DOHH2 (cell line): ENCODE measurements around the gene LENG8.

Source experiments
- EZH2phosphoT487 ChIP-seq: fragments of 200-600 bp; sonication (generic); IDR thresholded peaks from 2 replicates; pipeline ENCODE4 v1.6.1; 2017; ENCODE audit warnings: borderline replicate concordance, mild to moderate bottlenecking, antibody characterized with exemption, low read length, moderate library complexity, mixed read lengths
- TF ChIP-seq, protein P1 (sequence below): fragments of 200-600 bp; sonication (generic); IDR thresholded peaks from one replicate; pipeline ENCODE4 v1.5.1; 2014; ENCODE audit warnings: antibody characterized with exemption, mild to moderate bottlenecking, low read depth, low read length; ENCODE audit not compliant: poor library complexity, severe bottlenecking

DNA sequence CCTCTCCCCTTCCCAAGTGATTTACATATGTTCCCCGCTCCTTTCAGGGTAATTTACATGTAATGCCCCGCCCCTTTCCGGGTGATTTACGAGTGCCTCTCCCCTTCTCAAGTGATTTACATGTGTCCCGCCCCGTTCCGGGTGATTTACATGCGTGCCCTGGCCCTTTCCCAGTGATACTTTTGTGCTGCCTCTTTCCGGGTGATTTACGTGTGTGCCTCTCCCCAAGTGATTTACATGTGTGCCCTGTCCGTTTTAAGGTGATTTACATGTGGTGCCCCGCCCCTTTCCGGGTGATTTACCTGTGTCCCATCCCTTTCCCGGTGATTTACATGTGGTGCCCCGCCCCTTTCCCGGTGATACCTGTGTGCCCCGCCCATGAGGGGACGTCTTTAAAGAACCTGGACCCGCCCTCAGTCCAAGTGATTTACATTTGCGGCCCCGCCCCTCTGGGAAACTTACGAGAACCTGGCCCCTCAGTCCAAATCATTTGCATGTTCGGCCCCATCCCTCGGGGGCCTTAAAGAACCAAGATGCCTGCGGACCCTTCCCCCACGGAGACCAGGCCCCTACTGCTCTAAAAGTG, 15.1 kb downstream of the LENG8 start:
- TF ChIP-seq, protein P1, sequence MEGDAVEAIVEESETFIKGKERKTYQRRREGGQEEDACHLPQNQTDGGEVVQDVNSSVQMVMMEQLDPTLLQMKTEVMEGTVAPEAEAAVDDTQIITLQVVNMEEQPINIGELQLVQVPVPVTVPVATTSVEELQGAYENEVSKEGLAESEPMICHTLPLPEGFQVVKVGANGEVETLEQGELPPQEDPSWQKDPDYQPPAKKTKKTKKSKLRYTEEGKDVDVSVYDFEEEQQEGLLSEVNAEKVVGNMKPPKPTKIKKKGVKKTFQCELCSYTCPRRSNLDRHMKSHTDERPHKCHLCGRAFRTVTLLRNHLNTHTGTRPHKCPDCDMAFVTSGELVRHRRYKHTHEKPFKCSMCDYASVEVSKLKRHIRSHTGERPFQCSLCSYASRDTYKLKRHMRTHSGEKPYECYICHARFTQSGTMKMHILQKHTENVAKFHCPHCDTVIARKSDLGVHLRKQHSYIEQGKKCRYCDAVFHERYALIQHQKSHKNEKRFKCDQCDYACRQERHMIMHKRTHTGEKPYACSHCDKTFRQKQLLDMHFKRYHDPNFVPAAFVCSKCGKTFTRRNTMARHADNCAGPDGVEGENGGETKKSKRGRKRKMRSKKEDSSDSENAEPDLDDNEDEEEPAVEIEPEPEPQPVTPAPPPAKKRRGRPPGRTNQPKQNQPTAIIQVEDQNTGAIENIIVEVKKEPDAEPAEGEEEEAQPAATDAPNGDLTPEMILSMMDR, result no peak
- no peak for TF ChIP-seq EZH2phosphoT487
